Choroid plexus epithelial cell (primary cell): ENCODE data around the gene KCNK6.
"Not testable (repeated sequence)": the region's sequence is repeated elsewhere in the genome, so short reads cannot be mapped to it uniquely, and the experiment has no call there.

Experiments
- DNase-seq: peaks from one replicate; pipeline ENCODE4 v3.0.0-alpha.2; 2010; ENCODE audit warnings: low read depth
- H3K4me3 ChIP-seq: 2 replicates; pipeline ENCODE4 v1.5.1; 2011; ENCODE audit warnings: low read depth, mild to moderate bottlenecking, control low read depth, low read length, moderate library complexity
- TF ChIP-seq, protein P1 (sequence below): conservative IDR thresholded peaks from 2 replicates; pipeline ENCODE4 v1.5.1; 2011; ENCODE audit warnings: low read depth, mild to moderate bottlenecking, control low read depth, inconsistent platforms, low read length, moderate library complexity

Gene KCNK6

DNA sequence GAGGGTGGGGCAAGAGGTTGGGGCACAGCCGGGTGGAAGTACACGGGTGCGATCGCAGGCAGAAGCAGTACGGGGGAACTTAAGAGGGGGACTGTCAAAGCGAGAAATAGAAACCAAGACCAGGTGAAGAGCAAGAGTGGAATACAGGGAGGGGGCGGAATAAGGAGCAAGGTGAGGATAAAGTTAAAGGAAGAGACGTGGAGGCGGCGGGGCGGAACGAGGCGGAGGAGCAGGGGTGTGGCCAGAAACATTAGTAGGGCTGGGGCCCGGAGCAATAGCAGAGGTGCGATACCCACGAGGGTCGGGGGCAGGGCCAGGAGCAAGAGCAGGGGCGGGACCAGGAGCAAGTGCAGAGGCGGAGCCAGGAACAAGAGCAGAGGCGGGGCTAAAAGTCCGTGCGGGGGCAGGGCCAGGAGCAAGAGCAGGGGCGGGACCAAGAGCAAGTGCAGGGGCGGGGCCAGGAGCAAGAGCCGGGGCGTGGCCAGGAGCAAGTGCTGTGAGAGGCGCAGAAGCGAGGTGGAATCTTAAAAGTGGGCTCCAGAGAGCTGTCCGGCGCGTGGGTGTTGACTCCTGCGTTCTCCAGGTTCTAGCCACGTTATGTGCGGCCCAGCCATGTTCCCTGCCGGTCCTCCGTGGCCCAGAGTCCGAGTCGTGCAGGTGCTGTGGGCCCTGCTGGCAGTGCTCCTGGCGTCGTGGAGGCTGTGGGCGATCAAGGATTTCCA lies 17.2 kb downstream of the KCNK6 start:
- peak; percentile 96 for DNase-seq
- H3K4me3 ChIP-seq, result peak overlapping the region; percentile 58
- TF ChIP-seq, protein P1, sequence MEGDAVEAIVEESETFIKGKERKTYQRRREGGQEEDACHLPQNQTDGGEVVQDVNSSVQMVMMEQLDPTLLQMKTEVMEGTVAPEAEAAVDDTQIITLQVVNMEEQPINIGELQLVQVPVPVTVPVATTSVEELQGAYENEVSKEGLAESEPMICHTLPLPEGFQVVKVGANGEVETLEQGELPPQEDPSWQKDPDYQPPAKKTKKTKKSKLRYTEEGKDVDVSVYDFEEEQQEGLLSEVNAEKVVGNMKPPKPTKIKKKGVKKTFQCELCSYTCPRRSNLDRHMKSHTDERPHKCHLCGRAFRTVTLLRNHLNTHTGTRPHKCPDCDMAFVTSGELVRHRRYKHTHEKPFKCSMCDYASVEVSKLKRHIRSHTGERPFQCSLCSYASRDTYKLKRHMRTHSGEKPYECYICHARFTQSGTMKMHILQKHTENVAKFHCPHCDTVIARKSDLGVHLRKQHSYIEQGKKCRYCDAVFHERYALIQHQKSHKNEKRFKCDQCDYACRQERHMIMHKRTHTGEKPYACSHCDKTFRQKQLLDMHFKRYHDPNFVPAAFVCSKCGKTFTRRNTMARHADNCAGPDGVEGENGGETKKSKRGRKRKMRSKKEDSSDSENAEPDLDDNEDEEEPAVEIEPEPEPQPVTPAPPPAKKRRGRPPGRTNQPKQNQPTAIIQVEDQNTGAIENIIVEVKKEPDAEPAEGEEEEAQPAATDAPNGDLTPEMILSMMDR, result no peak

DNA sequence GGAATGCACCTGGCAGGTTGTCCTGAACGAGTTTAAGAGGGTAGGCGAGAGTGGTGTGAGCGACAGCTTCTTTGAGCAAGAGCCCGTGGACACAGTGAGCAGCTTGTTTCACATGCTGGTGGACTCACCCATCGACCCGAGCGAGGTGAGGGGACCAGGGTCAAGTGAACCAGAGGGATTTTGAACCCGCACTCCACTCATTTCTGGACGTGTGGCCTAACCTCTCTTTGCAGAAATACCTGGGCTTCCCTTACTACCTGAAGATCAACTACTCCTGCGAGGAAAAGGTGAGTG lies 17.7 kb downstream of the KCNK6 start:
- TF ChIP-seq, protein P1, result no peak
- DNase-seq, result no peak
- peak overlapping the region; percentile 58 for H3K4me3 ChIP-seq

DNA sequence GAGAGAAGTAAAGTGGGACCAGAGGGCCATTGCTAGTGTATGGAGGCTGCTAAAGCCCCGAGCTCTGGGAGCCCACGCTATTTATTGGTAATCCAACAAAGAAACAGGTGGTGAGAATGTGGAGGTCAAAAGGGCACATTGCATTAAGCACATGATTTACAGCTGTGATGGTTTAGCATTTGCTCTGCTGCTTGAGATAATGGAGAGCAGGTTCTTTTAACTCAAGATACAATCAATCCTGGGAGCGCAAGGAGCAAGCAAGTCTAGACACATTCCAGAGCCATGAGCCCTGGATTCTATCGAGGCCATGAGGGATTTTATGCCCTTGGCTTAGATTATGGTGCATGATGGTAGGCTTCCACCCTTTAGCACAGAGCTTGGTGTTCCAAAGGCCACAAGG lies 19.4 kb downstream of the KCNK6 start:
- DNase-seq, result not testable (repeated sequence)

DNA sequence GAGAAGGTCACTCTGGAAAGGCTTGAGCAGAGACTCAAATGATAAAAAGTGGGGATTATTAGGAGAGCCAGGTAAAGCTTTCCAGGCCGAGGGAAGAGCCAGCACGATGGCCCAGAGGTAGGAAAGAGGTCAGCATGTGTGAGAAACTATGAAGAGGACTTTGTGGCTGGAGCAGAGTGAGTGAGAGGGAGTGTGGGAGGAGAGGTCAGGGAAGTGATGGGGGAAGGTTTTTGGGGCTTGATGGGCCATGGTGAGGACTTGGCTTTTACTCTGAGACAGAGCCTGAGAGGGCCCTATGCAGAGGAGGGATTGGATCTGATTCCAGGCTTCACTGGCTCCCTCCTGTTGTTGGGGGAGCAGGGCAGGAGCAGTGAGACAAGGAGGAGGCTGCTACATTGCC lies 21.3 kb downstream of the KCNK6 start:
- DNase-seq, result no peak
- H3K4me3 ChIP-seq, result no peak overlapping the region
- TF ChIP-seq, protein P1, result no peak

More for the DNA sequence above, 19.4 kb downstream of the KCNK6 start:
- H3K4me3 ChIP-seq, result not testable (repeated sequence)

DNA sequence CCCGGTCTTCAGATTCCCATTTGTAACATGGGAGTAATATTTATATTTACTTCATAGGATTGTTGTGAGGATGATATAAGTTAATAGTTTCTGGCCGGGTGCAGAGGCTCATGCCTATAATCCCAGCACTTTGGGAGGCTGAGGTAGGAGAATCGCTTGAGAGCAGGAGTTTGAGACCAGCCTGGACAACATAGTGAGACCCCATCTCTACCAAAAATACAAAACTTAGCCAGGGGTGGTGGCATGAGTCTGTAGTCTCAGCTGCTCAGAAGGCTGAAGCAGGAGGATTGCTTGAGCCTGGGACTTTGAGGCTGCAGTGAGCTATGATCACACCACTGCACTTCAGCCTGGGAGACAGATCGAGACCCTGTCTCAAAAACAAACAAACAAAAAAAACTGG lies 27.2 kb downstream of the KCNK6 start:
- no peak overlapping the region for H3K4me3 ChIP-seq
- no peak for DNase-seq
- TF ChIP-seq, protein P1, result no peak

DNA sequence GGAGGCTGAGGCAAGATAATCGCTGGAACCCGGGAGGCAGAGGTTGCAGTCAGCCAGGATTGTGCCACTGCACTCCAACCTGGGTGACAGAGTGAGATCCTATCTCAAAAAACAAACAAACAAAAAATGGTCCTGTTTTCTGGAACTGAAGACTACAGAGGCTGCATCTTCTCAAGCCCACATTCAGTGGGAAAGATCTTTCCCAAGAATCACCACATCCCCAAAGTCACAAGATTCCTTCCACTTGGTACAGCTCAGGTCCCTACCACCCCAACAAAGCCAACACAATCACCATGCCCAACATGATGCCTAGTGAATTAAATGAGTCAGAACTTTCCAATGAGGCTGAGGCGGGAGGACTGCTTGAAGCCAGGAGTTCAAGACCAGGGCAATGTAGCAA lies 31.2 kb downstream of the KCNK6 start:
- TF ChIP-seq, protein P1, result no peak
- no peak for DNase-seq
- H3K4me3 ChIP-seq, result no peak overlapping the region

DNA sequence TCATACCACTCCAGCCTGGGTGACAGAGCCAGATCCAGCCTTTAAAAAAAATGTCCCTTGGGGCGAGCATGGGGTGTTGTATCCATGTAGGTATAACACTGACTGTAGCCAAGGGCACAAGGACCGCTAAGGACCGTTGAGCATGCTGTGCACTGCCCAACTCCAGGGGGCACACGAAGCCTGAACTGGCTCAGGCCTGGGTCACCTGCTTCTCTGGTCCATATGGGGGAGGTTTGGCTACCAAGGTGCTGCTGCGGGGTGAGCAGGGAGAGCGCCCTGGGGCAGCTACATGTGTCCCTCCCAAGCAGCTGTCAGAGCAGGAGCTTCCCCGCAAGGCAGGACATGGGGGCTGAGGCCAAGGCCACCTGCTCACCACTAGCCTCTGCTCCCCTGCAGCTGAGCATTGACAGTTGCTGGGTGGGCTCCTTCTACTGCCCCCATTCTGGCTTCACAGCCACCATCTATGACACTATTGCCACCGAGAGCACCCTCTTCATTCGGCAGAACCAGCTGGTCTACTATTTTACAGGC lies 32.3 kb downstream of the KCNK6 start:
- TF ChIP-seq, protein P1, result no peak
- DNase-seq, result no peak
- no peak overlapping the region for H3K4me3 ChIP-seq

DNA sequence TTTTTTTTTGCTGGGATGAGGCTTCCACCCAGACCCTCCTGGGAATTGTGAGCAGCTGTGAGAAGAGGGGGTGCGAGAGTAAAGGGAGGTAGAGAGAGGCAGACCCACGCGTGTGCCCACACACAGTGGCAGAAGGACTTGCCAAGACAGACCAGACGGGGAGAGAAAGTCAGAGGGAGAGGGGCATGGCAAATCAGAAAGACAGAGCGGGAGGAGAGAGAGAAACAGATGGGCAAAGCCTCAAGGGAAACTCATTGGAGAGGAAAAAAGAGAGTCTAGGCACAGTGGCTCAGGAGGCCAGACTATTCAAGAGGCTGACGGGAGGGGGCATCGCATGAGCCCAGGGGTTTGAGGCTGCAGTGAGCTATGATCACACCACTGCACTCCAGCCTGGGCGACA lies 33.0 kb downstream of the KCNK6 start:
- TF ChIP-seq, protein P1, result no peak
- DNase-seq, result no peak
- no peak overlapping the region for H3K4me3 ChIP-seq
